Measurements from ENCODE around the gene CTNNBIP1. TPM values are rescaled to one million over a fixed set of nuclear protein-coding genes. Genes with fewer than 3 reads are reported as not detected.

Gene CTNNBIP1
- total and polyA plus RNA-seq, 9 of the 15 experiments (the other 6 are each of a cell fraction or from before 2014, with no cell fraction given) = 0.65 to 29.2 (median 14.7) TPM

DNA sequence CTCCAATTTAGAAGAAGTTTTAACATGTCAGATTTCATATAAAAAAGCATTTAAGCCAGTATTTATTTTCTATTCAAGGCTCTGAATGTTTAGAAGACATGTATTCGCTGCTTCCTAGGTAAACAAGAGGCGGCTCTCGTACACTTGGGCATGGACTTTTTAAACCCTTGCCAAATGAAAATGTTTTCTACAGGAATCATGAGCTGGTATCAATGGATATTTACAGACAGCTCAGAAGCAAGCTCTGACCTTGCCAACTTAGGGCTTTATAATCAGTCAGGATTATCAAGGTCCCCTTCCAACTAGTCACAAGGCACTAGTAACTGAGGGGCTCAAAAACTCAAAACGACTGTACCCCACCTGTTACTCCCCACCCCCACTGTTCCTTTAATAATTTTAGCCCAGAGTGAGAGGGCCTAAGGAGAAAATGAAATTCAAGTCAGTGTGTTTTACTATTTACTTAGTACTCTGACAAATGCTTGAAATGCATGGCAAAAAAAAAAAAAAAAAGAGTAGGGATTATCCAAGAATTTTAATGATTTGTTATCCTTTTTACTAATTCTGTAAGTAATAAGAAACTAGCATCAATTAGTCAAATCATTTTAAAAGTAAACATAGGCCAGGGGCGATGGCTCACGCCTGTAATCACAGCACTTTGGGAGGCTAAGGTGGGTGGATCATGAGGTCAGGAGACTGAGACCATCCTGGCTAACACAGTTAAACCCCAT lies 98.7 kb downstream of the CTNNBIP1 start (continued):
- TF ChIP-seq ZBTB2 (IDR thresholded peaks at IDR 0.05) (no peak), SMAD2 (IDR thresholded peaks at IDR 0.05; ENCODE audit: low read depth, low read length) (no peak), IRF9 (tag; IDR thresholded peaks at IDR 0.05) (no peak), MTA3 (IDR thresholded peaks at IDR 0.05; ENCODE audit: borderline replicate concordance) (no peak), ZNF696 (CRISPR knock-in tag; conservative IDR thresholded peaks at IDR 0.05) (no peak)

DNA sequence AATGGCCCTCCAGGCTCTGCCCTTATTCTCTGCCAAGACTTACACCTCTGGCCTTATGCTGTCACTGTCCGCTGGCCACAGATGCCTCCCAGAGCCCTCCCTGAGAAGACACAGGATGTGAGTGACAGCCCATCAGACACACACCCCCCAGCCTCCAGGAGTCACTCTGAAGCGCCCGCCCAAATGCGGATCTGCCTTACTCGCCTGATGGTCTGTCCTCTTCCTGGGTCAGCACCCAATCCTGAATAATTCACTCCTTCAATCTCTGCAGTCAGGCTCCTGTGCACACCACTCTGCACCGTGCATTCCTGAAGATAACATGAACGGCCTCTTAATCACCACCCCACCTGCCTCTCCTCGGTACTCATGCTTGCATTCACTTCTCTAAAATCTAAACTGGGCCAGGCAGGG lies 101.0 kb downstream of the CTNNBIP1 start:
- no TSS peak for BruUV-seq (replicated peaks)
- POLR2A ChIA-PET = interaction anchor here (1.0 kb wide), 1 partner anchor 9 kb away, joined by 4 read pairs; no protein-coding TSS in a partner anchor
- TF ChIP-seq, protein P1, sequence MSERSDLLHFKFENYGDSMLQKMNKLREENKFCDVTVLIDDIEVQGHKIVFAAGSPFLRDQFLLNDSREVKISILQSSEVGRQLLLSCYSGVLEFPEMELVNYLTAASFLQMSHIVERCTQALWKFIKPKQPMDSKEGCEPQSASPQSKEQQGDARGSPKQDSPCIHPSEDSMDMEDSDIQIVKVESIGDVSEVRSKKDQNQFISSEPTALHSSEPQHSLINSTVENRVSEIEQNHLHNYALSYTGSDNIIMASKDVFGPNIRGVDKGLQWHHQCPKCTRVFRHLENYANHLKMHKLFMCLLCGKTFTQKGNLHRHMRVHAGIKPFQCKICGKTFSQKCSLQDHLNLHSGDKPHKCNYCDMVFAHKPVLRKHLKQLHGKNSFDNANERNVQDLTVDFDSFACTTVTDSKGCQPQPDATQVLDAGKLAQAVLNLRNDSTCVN (CRISPR knock-in tag; IDR thresholded peaks at IDR 0.05) = no peak
- TF ChIP-seq ZNF239 (CRISPR knock-in tag; IDR thresholded peaks at IDR 0.05) = no peak
- TF ChIP-seq MXI1 (IDR thresholded peaks at IDR 0.05; ENCODE audit: low read depth, low read length) = no peak
- peak; percentile 70 for TF ChIP-seq CBFA2T2 (conservative IDR thresholded peaks at IDR 0.05)
- TF ChIP-seq TAF1 (IDR thresholded peaks at IDR 0.05; ENCODE audit: control insufficient read depth, extremely low read depth, insufficient read depth, low read length, severe bottlenecking) = no peak
- no peak for TF ChIP-seq PCBP2 (IDR thresholded peaks at IDR 0.05; ENCODE audit: low read depth, low read length, poor library complexity, severe bottlenecking)
- TF ChIP-seq CTBP1 (IDR thresholded peaks at IDR 0.05; ENCODE audit: borderline replicate concordance) = no peak
- no peak for TF ChIP-seq ZNF668 (CRISPR knock-in tag; IDR thresholded peaks at IDR 0.05)
- TF ChIP-seq ARID1B (IDR thresholded peaks at IDR 0.05) = peak; percentile 39; the same call in 1 of the 2 replicates
- TF ChIP-seq HDAC8 (tag; IDR thresholded peaks at IDR 0.05) = no peak
- TF ChIP-seq POLR2AphosphoS5 (IDR thresholded peaks at IDR 0.05; ENCODE audit: control insufficient read depth, insufficient read depth, low read depth, low read length) = 0 out of 2 replicates have a peak, but pooled peaks have one; percentile 20
- no peak for TF ChIP-seq HSF4 (CRISPR knock-in tag; IDR thresholded peaks at IDR 0.05; ENCODE audit: borderline replicate concordance)
- TF ChIP-seq ZNF263 (CRISPR knock-in tag; IDR thresholded peaks at IDR 0.05; ENCODE audit: borderline replicate concordance) = no peak

More for the DNA sequence above, 101.0 kb downstream of the CTNNBIP1 start:
- peak; percentile 59 for ATAC-seq
- WGBS (ENCODE audit: insufficient coverage, low coverage, missing lambda C conversion rate) = 34% methylated on average over 8 of the region's 8 CpGs
- DNase-seq (ENCODE audit: extremely low read depth in 1 of 4, low spot score in 3 of 4) = peak in 2 of 4 experiments; percentile 17 to 24
- Histone ChIP-seq H3K4me2 (ENCODE audit: insufficient read depth, low read length) (no peak overlapping the region), H3K9me3 (replicated peaks; ENCODE audit: control insufficient read depth, insufficient read depth, low read depth, low read length) (no peaks in the 10 kb centered on the region), H3K27ac (ENCODE audit: extremely low read depth, low read depth, low read length) (no peak overlapping the region), H3K27me3 (ENCODE audit: control insufficient read depth in 2 of 2, insufficient read depth in 2 of 2, low read length in 2 of 2) (no peaks in the 10 kb centered on the region), H3K4me3 (no peak overlapping the region), H2AFZ (ENCODE audit: low read depth, low read length) (no peak overlapping the region), H3K4me1 (replicated peaks in 1 of 2; ENCODE audit: control insufficient read depth in 2 of 2, insufficient read depth in 2 of 2, low read length in 2 of 2) (peaks cover 4 to 15% of the 10 kb centered on the region in 2 experiments; a peak in 4 of 5 replicates), H3K36me3 (ENCODE audit: control insufficient read depth, insufficient read depth, low read length) (no peaks in the 10 kb centered on the region), H3K79me2 (ENCODE audit: control insufficient read depth, insufficient read depth, low read length) (no peaks in the 10 kb centered on the region), H3K9ac (ENCODE audit: insufficient read depth in 1 of 2, low read depth in 2 of 2, low read length in 2 of 2) (no peak overlapping the region), H3K9me1 (ENCODE audit: control insufficient read depth, insufficient read depth, low read length) (no peaks in the 10 kb centered on the region), H4K20me1 (replicated peaks; ENCODE audit: control insufficient read depth, insufficient read depth, low read length) (peaks cover 12% of the 10 kb centered on the region; the same call in 1 of the 2 replicates)
- CTCF ChIA-PET (ENCODE audit: low intra/inter-chr PET ratio) = no interaction called here
- FAIRE-seq = no peak
- intact Hi-C loops (cut with micrococcal nuclease) (no loop called here), in situ Hi-C loops (cut with MboI) (no loop called here)
